OCI-LY7 (cell line): ENCODE results near the gene ZBTB49.

Source experiments
- EZH2phosphoT487 ChIP-seq: fragments of 200-600 bp; sonication (generic); IDR thresholded peaks from 2 replicates; pipeline ENCODE4 v1.6.1; 2018; ENCODE audit warnings: low read depth, borderline replicate concordance, mild to moderate bottlenecking, mixed run types, antibody characterized with exemption, low read length, moderate library complexity, mixed read lengths
- TF ChIP-seq, protein P1 (sequence below): fragments of 200-600 bp; sonication (generic); conservative IDR thresholded peaks from 2 replicates; pipeline ENCODE4 v1.5.1; 2014; ENCODE audit warnings: mild to moderate bottlenecking, antibody characterized with exemption, low read length, moderate library complexity, mixed read lengths

DNA sequence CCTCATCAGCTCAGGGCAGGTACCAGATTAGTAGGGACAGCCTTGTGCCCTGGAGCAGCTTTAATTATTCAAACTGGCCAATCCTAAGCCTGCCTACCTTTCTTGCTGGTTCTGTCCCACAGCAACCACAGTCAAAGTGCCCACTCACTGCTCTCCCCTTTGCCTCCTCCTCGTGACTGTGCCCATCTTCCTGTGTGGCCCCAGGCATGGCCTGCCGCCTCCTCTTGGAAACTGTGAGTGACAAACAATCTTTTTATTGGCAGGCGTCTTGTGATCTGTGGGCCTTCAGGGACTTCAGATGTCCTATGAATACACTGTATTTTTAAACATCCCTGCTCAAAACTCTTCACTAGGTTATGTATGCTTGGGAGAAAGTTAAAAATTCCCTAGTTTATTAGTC, 74.0 kb downstream of the ZBTB49 start:
- TF ChIP-seq, protein P1, sequence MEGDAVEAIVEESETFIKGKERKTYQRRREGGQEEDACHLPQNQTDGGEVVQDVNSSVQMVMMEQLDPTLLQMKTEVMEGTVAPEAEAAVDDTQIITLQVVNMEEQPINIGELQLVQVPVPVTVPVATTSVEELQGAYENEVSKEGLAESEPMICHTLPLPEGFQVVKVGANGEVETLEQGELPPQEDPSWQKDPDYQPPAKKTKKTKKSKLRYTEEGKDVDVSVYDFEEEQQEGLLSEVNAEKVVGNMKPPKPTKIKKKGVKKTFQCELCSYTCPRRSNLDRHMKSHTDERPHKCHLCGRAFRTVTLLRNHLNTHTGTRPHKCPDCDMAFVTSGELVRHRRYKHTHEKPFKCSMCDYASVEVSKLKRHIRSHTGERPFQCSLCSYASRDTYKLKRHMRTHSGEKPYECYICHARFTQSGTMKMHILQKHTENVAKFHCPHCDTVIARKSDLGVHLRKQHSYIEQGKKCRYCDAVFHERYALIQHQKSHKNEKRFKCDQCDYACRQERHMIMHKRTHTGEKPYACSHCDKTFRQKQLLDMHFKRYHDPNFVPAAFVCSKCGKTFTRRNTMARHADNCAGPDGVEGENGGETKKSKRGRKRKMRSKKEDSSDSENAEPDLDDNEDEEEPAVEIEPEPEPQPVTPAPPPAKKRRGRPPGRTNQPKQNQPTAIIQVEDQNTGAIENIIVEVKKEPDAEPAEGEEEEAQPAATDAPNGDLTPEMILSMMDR: no peak
- no peak for TF ChIP-seq EZH2phosphoT487
